Naive thymus-derived CD4-positive, alpha-beta T cell (primary cell): ENCODE measurements around the gene SSC5D. TPM values are rescaled to one million over a fixed set of nuclear protein-coding genes. Genes with fewer than 3 reads are reported as not detected.

Source experiments
- ATAC-seq: fragments of 150-1000 bp; cut with Tn5 transposase; 2 replicates; pipeline ENCODE4 v1.10.0; 2021; ENCODE audit warnings: mild to moderate bottlenecking, moderate library complexity
- CTCF ChIA-PET: fragments of 350-600 bp; sonication (Branson Sonifier 250); formaldehyde crosslinking; loops from one replicate; lab custom pipeline; 2021; ENCODE audit warnings: antibody characterized with exemption; lab: Charles Lee
- POLR2A ChIA-PET: fragments of 350-600 bp; sonication (Branson Sonifier 250); formaldehyde crosslinking; loops from one replicate; lab custom pipeline; 2021; ENCODE audit warnings: antibody characterized with exemption, inconsistent platforms; lab: Charles Lee
- DNase-seq, 9 donors: peaks; one replicate each; pipeline versions ENCODE4 v3.0.0 to v3.0.0-alpha.2; 2020 to 2022; ENCODE audit warnings: mixed read lengths in 1 of 9
- H3K27ac ChIP-seq: one replicate; pipeline ENCODE4 v1.7.0; 2013; ENCODE audit warnings: mild to moderate bottlenecking, low read depth, low read length, moderate library complexity
- H3K27me3 ChIP-seq, 2 donors: one replicate each; pipeline ENCODE4 v1.7.0; 2013; ENCODE audit warnings: low read length in 2 of 2, mild to moderate bottlenecking in 2 of 2, moderate library complexity in 2 of 2; ENCODE audit not compliant: control insufficient read depth in 2 of 2, insufficient read depth in 2 of 2
- H3K36me3 ChIP-seq, 3 experiments: 1 replicate in 2 of 3; 2 replicates in 1 of 3; pipeline ENCODE4 v1.7.0; 2013; ENCODE audit warnings: low read length in 3 of 3, mild to moderate bottlenecking in 3 of 3, moderate library complexity in 1 of 3; ENCODE audit not compliant: insufficient read depth in 3 of 3, control insufficient read depth in 2 of 3
- H3K4me1 ChIP-seq, 2 donors: one replicate each; pipeline ENCODE4 v1.7.0; 2013; ENCODE audit warnings: low read length in 2 of 2, mild to moderate bottlenecking in 2 of 2, moderate library complexity in 1 of 2; ENCODE audit not compliant: control insufficient read depth in 2 of 2, insufficient read depth in 2 of 2
- H3K4me3 ChIP-seq: 2 replicates; pipeline ENCODE4 v1.7.0; 2013; ENCODE audit warnings: mild to moderate bottlenecking, low read length
- H3K9me3 ChIP-seq, 3 experiments: 1 replicate in 2 of 3; 2 replicates in 1 of 3; pipeline ENCODE4 v1.7.0; 2013; ENCODE audit warnings: low read length in 3 of 3; ENCODE audit not compliant: control insufficient read depth in 2 of 3
- H3K27ac Mint-ChIP-seq, 9 donors: one replicate each; pipeline ENCODE4 v1.8.0; 2020 to 2022; ENCODE audit warnings: mixed read lengths in 9 of 9, mild to moderate bottlenecking in 8 of 9, moderate library complexity in 5 of 9, inconsistent platforms in 2 of 9
- H3K27me3 Mint-ChIP-seq, 5 donors: one replicate each; pipeline ENCODE4 v1.8.0; 2021 to 2022; ENCODE audit warnings: mixed read lengths in 5 of 5, mild to moderate bottlenecking in 1 of 5
- H3K36me3 Mint-ChIP-seq, 5 donors: one replicate each; pipeline ENCODE4 v1.8.0; 2020 to 2022; ENCODE audit warnings: mixed read lengths in 5 of 5, mild to moderate bottlenecking in 3 of 5, inconsistent platforms in 1 of 5
- H3K4me1 Mint-ChIP-seq, 7 donors: one replicate each; pipeline ENCODE4 v1.8.0; 2020 to 2022; ENCODE audit warnings: mixed read lengths in 7 of 7, mild to moderate bottlenecking in 3 of 7, inconsistent platforms in 1 of 7
- H3K4me3 Mint-ChIP-seq, 10 donors: one replicate each; pipeline ENCODE4 v1.8.0; 2020 to 2022; ENCODE audit warnings: mild to moderate bottlenecking in 10 of 10, mixed read lengths in 10 of 10, moderate library complexity in 6 of 10, inconsistent platforms in 2 of 10
- H3K9me3 Mint-ChIP-seq, 11 donors: one replicate each; pipeline ENCODE4 v1.8.0; 2020 to 2022; ENCODE audit warnings: mixed read lengths in 11 of 11, mild to moderate bottlenecking in 4 of 11, inconsistent platforms in 1 of 11, moderate library complexity in 1 of 11
- intact Hi-C, 2 donors: fragments of 100-400 bp; cut with micrococcal nuclease; formaldehyde crosslinking; loops; one replicate each; pipeline ENCODE4 v1.15.1; 2023
- polyA plus RNA-seq, 2 donors: library from polyadenylated mRNA; unstranded; fragments of 300-500 nt; fragmentation: Illumina TruSeq; gene quantifications; one replicate each; pipeline ENCODE4 v1.2.3, GENCODE V29; 2021
- total RNA-seq, 6 experiments: library from RNA in 5 of 6; stranded (reverse) in 5 of 6; gene quantifications; 1 replicate in 5 of 6; 2 replicates in 1 of 6; pipeline ENCODE4 v1.2.3 and lab custom pipeline; 2021 to 2026

SSC5D gene
- total and polyA plus RNA-seq, 7 experiments from 2014 or later, result 0.21 to 0.48 (median 0.35) TPM; not detected in 2

DNA sequence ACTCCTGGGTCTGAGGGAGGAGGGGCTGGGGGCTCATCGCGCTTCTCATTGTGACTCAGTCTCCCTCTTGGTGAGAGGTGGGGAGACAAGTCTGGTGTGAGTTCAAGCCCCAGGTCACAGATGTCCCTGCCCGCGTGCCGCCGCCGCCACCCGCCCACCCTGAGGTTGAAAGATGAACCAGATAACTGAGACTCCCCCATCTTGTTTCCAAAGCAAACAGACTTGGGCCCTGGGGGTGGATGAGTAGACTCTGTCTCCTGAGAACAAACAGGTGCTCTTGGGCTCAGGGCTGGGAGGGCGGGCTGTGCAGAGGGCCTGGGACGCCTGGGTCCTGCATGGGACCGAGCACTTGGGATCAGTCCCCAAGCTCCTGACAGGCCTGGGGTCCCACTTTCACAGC is 48.1 kb downstream of the SSC5D start:
- no peaks in the 10 kb centered on the region for H3K4me1 ChIP-seq
- ATAC-seq (no peak), DNase-seq (no peak)
- Mint-ChIP-seq H3K4me1 (no peaks in the 10 kb centered on the region), H3K36me3 (no peaks in the 10 kb centered on the region), H3K9me3 (no peaks in the 10 kb centered on the region), H3K4me3 (no peak overlapping the region), H3K27me3 (peaks cover 0 to 3% (median 0%) of the 10 kb centered on the region in 5 donors), H3K27ac (no peak overlapping the region)
- H3K9me3 ChIP-seq, result no peaks in the 10 kb centered on the region
- H3K27ac ChIP-seq, result no peak overlapping the region
- CTCF ChIA-PET, result interaction anchor here (0.6 kb wide), 1 partner anchor 1335 kb away, joined by 3 read pairs; no protein-coding TSS in a partner anchor
- no peaks in the 10 kb centered on the region for H3K27me3 ChIP-seq
- H3K36me3 ChIP-seq, result no peaks in the 10 kb centered on the region
- no peak overlapping the region for H3K4me3 ChIP-seq
- POLR2A ChIA-PET, result interaction anchor here (1.0 kb wide), 1 partner anchor 420 kb away, joined by 3 read pairs; no protein-coding TSS in a partner anchor
- intact Hi-C loops, result no loop called here

DNA sequence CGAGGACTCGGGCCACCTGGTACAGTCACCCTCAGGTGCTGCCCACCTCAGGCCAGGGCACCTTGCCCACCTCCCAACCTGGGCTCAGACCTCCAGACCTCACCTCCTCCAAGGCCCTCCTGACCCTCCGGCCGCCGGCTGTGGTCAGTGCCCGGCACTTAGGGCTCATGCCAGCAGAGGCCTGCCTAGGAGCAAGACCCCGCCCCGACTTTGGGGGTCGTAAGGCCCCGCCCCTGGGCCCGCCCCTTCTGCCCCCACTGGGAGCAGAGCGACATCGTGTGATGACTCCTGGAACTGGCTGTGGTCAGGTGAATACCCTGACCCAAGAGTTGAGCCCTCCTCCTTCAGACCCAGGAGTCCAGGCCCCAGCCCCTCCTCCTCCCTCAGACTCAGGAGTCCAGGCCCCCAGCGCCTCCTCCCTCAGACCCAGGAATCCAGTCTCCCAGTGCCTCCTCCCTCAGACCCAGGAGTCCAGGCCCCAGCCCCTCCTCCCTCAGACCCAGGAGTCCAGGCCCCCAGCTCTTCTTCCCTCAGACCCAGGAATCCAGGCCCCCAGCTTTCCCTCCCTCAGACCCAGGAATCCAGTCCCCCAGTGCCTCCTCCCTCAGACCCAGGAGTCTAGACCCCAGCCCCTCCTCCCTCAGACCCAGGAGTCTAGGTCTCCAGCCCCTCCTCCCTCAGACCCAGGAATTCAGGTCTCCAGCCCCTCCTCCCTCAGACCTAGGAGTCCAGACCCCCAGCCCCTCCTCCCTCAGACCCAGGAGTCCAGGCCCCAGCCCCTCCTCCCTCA is 48.9 kb downstream of the SSC5D start, which contains the start of gene SBK2:
SBK2 (minus strand) TSS at position 183 of the 790 bp plus-strand sequence. CDS start 839 bp downstream, outside the sequence.
- H3K9me3 ChIP-seq, result no peaks in the 10 kb centered on the region
- ATAC-seq, result no peak
- ChIA-PET CTCF (no interaction called here), POLR2A (no interaction called here)
- H3K27ac ChIP-seq, result no peak within 1 kb of the TSS
- Mint-ChIP-seq H3K36me3 (no peaks in the 10 kb centered on the region), H3K4me1 (no peaks in the 10 kb centered on the region), H3K27me3 (peaks cover 0 to 6% (median 0%) of the 10 kb centered on the region in 5 donors), H3K9me3 (no peaks in the 10 kb centered on the region), H3K4me3 (no peak within 1 kb of the TSS), H3K27ac (no peak within 1 kb of the TSS)
- no peaks in the 10 kb centered on the region for H3K27me3 ChIP-seq
- no peak within 1 kb of the TSS for H3K4me3 ChIP-seq
- no peaks in the 10 kb centered on the region for H3K36me3 ChIP-seq
- no peak for DNase-seq
- intact Hi-C loops, result no loop called here
- no peaks in the 10 kb centered on the region for H3K4me1 ChIP-seq

DNA sequence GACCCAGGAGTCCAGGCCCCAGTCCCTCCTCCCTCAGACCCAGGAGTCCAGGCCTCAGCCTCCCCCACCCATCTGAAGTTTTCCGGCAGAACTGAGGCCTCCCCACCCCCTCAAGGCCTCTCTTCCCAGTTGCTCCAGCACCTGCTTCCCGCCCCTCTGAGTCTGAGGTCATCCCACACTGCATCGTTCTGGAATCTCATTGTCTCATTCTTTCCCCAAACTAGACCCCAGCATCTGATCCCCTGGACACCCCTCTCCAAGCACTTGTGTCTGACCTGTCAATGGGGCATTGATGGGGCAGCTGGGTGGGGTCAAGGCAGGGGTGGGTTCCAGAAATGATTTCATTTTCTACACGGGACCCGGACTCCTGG is 49.5 kb downstream of the SSC5D start:
- Histone ChIP-seq H3K36me3 (no peaks in the 10 kb centered on the region), H3K9me3 (no peaks in the 10 kb centered on the region), H3K27ac (no peak overlapping the region), H3K4me3 (no peak overlapping the region), H3K4me1 (no peaks in the 10 kb centered on the region), H3K27me3 (no peaks in the 10 kb centered on the region)
- Mint-ChIP-seq H3K27ac (no peak overlapping the region), H3K9me3 (peaks cover 0 to 3% (median 0%) of the 10 kb centered on the region in 11 donors), H3K4me1 (no peaks in the 10 kb centered on the region), H3K4me3 (no peak overlapping the region), H3K36me3 (no peaks in the 10 kb centered on the region), H3K27me3 (peaks cover 0 to 6% (median 0%) of the 10 kb centered on the region in 5 donors)
- intact Hi-C loops, result no loop called here
- DNase-seq (no peak), ATAC-seq (no peak)
- ChIA-PET POLR2A (no interaction called here), CTCF (no interaction called here)

DNA sequence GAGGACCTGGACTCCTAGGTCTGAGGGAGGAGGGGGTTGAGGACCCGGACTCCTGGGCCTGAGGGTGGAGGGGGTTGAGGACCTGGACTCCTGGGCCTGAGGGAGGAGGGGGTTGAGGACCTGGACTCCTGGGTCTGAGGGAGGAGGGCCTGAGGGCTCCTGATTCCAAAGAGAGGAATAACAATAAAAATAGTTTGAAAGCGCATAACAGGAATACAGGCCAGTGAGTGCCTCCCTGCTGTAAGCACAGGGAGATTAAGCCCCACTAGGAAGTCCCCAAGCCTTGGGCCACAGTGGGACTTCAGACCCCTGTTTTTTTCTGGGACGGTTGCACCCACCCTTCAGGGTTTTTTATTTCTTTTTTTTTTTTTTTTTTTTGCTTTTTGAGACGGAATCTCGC is 49.9 kb downstream of the SSC5D start:
- ATAC-seq, result no peak
- Mint-ChIP-seq H3K36me3 (no peaks in the 10 kb centered on the region), H3K4me1 (no peaks in the 10 kb centered on the region), H3K4me3 (no peak overlapping the region), H3K27me3 (peaks cover 0 to 6% (median 0%) of the 10 kb centered on the region in 5 donors), H3K27ac (no peak overlapping the region), H3K9me3 (peaks cover 0 to 3% (median 0%) of the 10 kb centered on the region in 11 donors)
- POLR2A ChIA-PET, result no interaction called here
- Histone ChIP-seq H3K9me3 (no peaks in the 10 kb centered on the region), H3K27me3 (no peaks in the 10 kb centered on the region), H3K4me1 (no peaks in the 10 kb centered on the region), H3K4me3 (no peak overlapping the region), H3K27ac (no peak overlapping the region), H3K36me3 (no peaks in the 10 kb centered on the region)
- CTCF ChIA-PET, result no interaction called here
- no peak for DNase-seq
- intact Hi-C loops, result no loop called here

GRCh38 chr19:55539090-55539984 is 51.1 kb downstream of the SSC5D start:
- intact Hi-C loops, result no loop called here

GRCh38 chr19:55540619-55541018 is 52.4 kb downstream of the SSC5D start:
- ChIA-PET CTCF (no interaction called here), POLR2A (no interaction called here)
- intact Hi-C loops, result no loop called here
- ATAC-seq (no peak), DNase-seq (no peak)
- H3K27ac ChIP-seq, result no peak overlapping the region
- no peaks in the 10 kb centered on the region for H3K9me3 ChIP-seq
- peak overlapping the region in 1 of 9 donors; percentile 59 for H3K27ac Mint-ChIP-seq
- peaks cover 1 to 16% (median 7%) of the 10 kb centered on the region in 5 donors for H3K27me3 Mint-ChIP-seq
- no peaks in the 10 kb centered on the region for H3K27me3 ChIP-seq
- H3K4me1 Mint-ChIP-seq, result peaks cover 0 to 6% (median 0%) of the 10 kb centered on the region in 7 donors
- no peak overlapping the region for H3K4me3 ChIP-seq
- H3K4me3 Mint-ChIP-seq, result no peak overlapping the region
- no peaks in the 10 kb centered on the region for H3K36me3 ChIP-seq
- H3K36me3 Mint-ChIP-seq, result no peaks in the 10 kb centered on the region
- H3K4me1 ChIP-seq, result no peaks in the 10 kb centered on the region
- H3K9me3 Mint-ChIP-seq, result peaks cover 0 to 6% (median 0%) of the 10 kb centered on the region in 11 donors

More at GRCh38 chr19:55539090-55539984, 51.1 kb downstream of the SSC5D start:
- no peaks in the 10 kb centered on the region for H3K36me3 Mint-ChIP-seq
- DNase-seq (no peak), ATAC-seq (no peak)
- CTCF ChIA-PET, result interaction anchor here (0.5 kb wide), 1 partner anchor 93 kb away, joined by 3 read pairs; no protein-coding TSS in a partner anchor
- no peak overlapping the region for H3K27ac ChIP-seq
- H3K27me3 Mint-ChIP-seq, result peaks cover 0 to 9% (median 0%) of the 10 kb centered on the region in 5 donors
- H3K4me1 ChIP-seq, result no peaks in the 10 kb centered on the region
- POLR2A ChIA-PET, result no interaction called here
- no peak overlapping the region for H3K4me3 Mint-ChIP-seq
- H3K9me3 Mint-ChIP-seq, result peaks cover 0 to 6% (median 0%) of the 10 kb centered on the region in 11 donors
- no peaks in the 10 kb centered on the region for H3K27me3 ChIP-seq
- H3K4me1 Mint-ChIP-seq, result no peaks in the 10 kb centered on the region
- no peaks in the 10 kb centered on the region for H3K36me3 ChIP-seq
- H3K9me3 ChIP-seq, result no peaks in the 10 kb centered on the region
- no peak overlapping the region for H3K4me3 ChIP-seq
- no peak overlapping the region for H3K27ac Mint-ChIP-seq
